ENCODE measurements around the gene HBD.

Gene HBD

DNA sequence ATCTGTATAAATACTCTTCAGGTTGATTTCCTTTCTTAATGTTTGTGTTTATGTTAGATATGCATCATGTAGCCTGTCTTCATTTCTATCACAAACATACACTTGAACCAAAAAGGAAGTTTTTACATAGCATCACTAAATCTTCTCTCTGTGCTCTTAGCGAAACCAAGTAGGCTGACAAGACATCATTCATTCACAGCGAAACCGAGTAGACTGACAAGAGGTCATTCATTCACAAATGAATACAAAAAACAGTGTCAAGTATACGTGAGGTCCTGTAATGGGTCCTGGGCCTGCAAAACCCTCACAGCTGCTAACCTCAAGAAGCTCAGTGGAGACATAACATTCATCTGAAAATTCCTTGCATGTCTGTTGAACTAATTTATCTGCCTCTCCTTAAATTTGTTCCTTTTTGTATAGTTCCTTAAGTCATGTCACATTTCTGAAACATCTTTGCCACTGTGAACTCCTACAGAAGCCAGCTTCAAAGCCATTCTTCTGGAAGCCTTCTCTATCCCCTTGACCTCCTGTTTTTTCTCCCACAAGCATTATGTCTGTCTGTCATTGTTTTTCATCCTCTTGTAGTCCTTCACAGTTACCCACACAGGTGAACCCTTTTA, 45.3 kb upstream of the HBD start:
- H3K9me3 ChIP-seq (replicated peaks; ENCODE audit: insufficient read depth, low read length), result no peaks in the 10 kb centered on the region
- no peak overlapping the region for H3K4me2 ChIP-seq (ENCODE audit: low read depth, low read length)
- H3K9ac ChIP-seq (ENCODE audit: low read length), result no peak overlapping the region
- DNase-seq, result no peak
- H3K4me1 ChIP-seq (ENCODE audit: low read length), result peaks cover 11% of the 10 kb centered on the region; the same call in 1 of the 2 replicates
- no peaks in the 10 kb centered on the region for H3K9me2 ChIP-seq (replicated peaks; ENCODE audit: insufficient read depth, low read length)
- H2AFZ ChIP-seq (ENCODE audit: low read length), result no peak overlapping the region
- H3F3A ChIP-seq (ENCODE audit: insufficient read depth, low read length), result no peaks in the 10 kb centered on the region
- H3K79me2 ChIP-seq (ENCODE audit: low read length), result no peaks in the 10 kb centered on the region
- H4K20me1 ChIP-seq (ENCODE audit: insufficient read depth, low read length), result no peaks in the 10 kb centered on the region
- TF ChIP-seq, protein P1, sequence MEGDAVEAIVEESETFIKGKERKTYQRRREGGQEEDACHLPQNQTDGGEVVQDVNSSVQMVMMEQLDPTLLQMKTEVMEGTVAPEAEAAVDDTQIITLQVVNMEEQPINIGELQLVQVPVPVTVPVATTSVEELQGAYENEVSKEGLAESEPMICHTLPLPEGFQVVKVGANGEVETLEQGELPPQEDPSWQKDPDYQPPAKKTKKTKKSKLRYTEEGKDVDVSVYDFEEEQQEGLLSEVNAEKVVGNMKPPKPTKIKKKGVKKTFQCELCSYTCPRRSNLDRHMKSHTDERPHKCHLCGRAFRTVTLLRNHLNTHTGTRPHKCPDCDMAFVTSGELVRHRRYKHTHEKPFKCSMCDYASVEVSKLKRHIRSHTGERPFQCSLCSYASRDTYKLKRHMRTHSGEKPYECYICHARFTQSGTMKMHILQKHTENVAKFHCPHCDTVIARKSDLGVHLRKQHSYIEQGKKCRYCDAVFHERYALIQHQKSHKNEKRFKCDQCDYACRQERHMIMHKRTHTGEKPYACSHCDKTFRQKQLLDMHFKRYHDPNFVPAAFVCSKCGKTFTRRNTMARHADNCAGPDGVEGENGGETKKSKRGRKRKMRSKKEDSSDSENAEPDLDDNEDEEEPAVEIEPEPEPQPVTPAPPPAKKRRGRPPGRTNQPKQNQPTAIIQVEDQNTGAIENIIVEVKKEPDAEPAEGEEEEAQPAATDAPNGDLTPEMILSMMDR (IDR thresholded peaks at IDR 0.05; ENCODE audit: low read length), result no peak
- TF ChIP-seq EZH2phosphoT487 (IDR thresholded peaks at IDR 0.05; ENCODE audit: low read length), result no peak
- no peak for TF ChIP-seq EZH2 (optimal IDR thresholded peaks at IDR 0.05; ENCODE audit: low read depth, low read length)
- H3K4me3 ChIP-seq (ENCODE audit: low read length), result no peak overlapping the region
- H3K27me3 ChIP-seq (replicated peaks; ENCODE audit: insufficient read depth, low read length), result no peaks in the 10 kb centered on the region
- H3K36me3 ChIP-seq (replicated peaks; ENCODE audit: insufficient read depth, low read length), result no peaks in the 10 kb centered on the region
- no peak overlapping the region for H3K27ac ChIP-seq (ENCODE audit: low read length)

DNA sequence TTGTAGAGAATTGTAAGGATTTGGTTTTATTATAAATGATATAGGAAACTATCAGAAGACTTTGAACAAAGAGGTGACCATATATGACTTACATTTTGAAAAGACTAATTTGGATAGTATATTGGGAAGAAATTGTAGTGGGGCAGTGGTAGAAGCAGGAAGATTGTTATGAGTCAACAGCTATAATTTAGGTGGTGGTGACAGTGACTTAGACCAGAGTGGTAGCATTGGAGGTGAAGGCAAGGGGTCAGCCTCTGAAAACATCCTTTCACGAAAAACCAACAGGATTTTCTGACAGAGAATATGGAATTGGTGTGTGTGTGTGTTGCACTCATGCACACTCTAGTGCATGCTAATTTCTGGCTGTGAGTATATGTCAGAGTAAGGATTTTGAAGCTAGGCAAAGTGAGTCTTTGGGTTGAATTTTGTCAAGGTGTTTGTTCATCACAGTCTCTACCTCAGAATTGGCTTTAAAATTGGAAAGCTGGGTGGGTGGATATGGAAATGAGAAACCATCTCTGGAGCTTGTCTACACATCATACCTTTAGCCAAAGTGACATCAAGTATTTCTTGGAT, 43.6 kb upstream of the HBD start:
- Histone ChIP-seq H3F3A (ENCODE audit: insufficient read depth, low read length) (no peaks in the 10 kb centered on the region), H4K20me1 (ENCODE audit: insufficient read depth, low read length) (no peaks in the 10 kb centered on the region), H3K36me3 (replicated peaks; ENCODE audit: insufficient read depth, low read length) (no peaks in the 10 kb centered on the region), H2AFZ (ENCODE audit: low read length) (no peak overlapping the region), H3K4me1 (ENCODE audit: low read length) (peaks cover 11% of the 10 kb centered on the region; the same call in 1 of the 2 replicates), H3K4me2 (ENCODE audit: low read depth, low read length) (no peak overlapping the region), H3K79me2 (ENCODE audit: low read length) (no peaks in the 10 kb centered on the region), H3K9me2 (replicated peaks; ENCODE audit: insufficient read depth, low read length) (no peaks in the 10 kb centered on the region), H3K9ac (ENCODE audit: low read length) (no peak overlapping the region), H3K4me3 (ENCODE audit: low read length) (no peak overlapping the region), H3K27ac (ENCODE audit: low read length) (no peak overlapping the region), H3K27me3 (replicated peaks; ENCODE audit: insufficient read depth, low read length) (no peaks in the 10 kb centered on the region), H3K9me3 (replicated peaks; ENCODE audit: insufficient read depth, low read length) (no peaks in the 10 kb centered on the region)
- DNase-seq, result no peak
- TF ChIP-seq EZH2 (optimal IDR thresholded peaks at IDR 0.05; ENCODE audit: low read depth, low read length) (no peak), EZH2phosphoT487 (IDR thresholded peaks at IDR 0.05; ENCODE audit: low read length) (no peak)
- TF ChIP-seq, protein P1 (IDR thresholded peaks at IDR 0.05; ENCODE audit: low read length), result no peak

DNA sequence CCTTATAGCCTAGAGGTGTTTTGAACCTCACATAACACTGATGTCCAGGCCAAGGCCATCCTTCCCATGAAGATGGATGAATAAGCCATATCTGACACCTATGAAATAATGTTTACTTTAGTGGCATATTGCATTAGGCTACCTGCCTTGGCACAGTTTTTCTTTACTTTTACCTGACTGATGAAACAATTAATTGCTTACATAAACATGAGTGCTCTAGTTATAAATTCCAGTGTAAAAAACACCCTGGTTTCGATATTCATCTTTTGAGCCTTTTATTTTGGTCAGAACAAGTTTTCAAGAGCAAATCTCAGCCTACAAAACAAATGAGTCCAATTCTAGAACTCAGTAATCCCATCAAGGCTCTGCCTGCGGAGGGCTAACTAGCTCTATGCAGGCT, 42.4 kb upstream of the HBD start:
- no peaks in the 10 kb centered on the region for H3K36me3 ChIP-seq (replicated peaks; ENCODE audit: insufficient read depth, low read length)
- H3K27ac ChIP-seq (ENCODE audit: low read length), result no peak overlapping the region
- no peaks in the 10 kb centered on the region for H3K27me3 ChIP-seq (replicated peaks; ENCODE audit: insufficient read depth, low read length)
- H3K9ac ChIP-seq (ENCODE audit: low read length), result no peak overlapping the region
- no peak overlapping the region for H3K4me3 ChIP-seq (ENCODE audit: low read length)
- H3K9me2 ChIP-seq (replicated peaks; ENCODE audit: insufficient read depth, low read length), result no peaks in the 10 kb centered on the region
- H4K20me1 ChIP-seq (ENCODE audit: insufficient read depth, low read length), result no peaks in the 10 kb centered on the region
- no peak for TF ChIP-seq EZH2phosphoT487 (IDR thresholded peaks at IDR 0.05; ENCODE audit: low read length)
- no peak for TF ChIP-seq EZH2 (optimal IDR thresholded peaks at IDR 0.05; ENCODE audit: low read depth, low read length)
- TF ChIP-seq, protein P1 (IDR thresholded peaks at IDR 0.05; ENCODE audit: low read length), result no peak
- H2AFZ ChIP-seq (ENCODE audit: low read length), result no peak overlapping the region
- H3K4me1 ChIP-seq (ENCODE audit: low read length), result peaks cover 11% of the 10 kb centered on the region; the same call in 1 of the 2 replicates
- no peaks in the 10 kb centered on the region for H3F3A ChIP-seq (ENCODE audit: insufficient read depth, low read length)
- H3K9me3 ChIP-seq (replicated peaks; ENCODE audit: insufficient read depth, low read length), result no peaks in the 10 kb centered on the region
- no peak for DNase-seq
- H3K79me2 ChIP-seq (ENCODE audit: low read length), result no peaks in the 10 kb centered on the region
- H3K4me2 ChIP-seq (ENCODE audit: low read depth, low read length), result no peak overlapping the region
